GM12891 (cell line): ENCODE results near the gene CHST8.

Experiments used
- POLR2A ChIP-seq: IDR thresholded peaks from 2 replicates; pipeline ENCODE4 v1.6.1; 2011; ENCODE audit warnings: low read depth, low read length, control low read depth
- POLR2AphosphoS5 ChIP-seq: IDR thresholded peaks from 2 replicates; pipeline ENCODE4 v1.6.1; 2011; ENCODE audit warnings: low read depth, low read length, control low read depth

- TF ChIP-seq POLR2A, result no peak
- no peak for TF ChIP-seq POLR2AphosphoS5
These were observed 1.1 kb upstream of the CHST8 start for GRCh38 chr19:33620611-33621010.
